ENCODE results near the gene RPS6KA2.

DNA sequence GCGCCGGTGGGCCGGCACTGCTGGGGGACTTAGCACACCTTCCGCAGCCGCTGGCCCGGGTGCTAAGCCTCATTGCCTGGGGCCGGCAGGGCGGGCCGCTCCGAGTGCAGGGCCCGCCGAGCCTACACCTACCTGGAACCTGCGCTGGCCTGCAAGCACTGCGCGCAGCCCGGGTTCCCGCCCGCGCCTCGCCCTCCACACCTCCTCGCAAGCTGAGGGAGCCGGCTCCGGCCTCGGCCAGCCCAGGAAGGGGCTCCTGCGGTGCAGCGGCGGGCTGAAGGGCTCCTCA, 233.6 kb downstream of the RPS6KA2 start:
- no peak for TF ChIP-seq POLR2A (IDR thresholded peaks at IDR 0.05)
- TF ChIP-seq CTCF (IDR thresholded peaks at IDR 0.05), result no peak

All from testis (tissue), 2 donors.